DND-41 (cell line): Measurements from ENCODE around the gene NAA16.

Source experiments
- EZH2 ChIP-seq: IDR thresholded peaks from 3 replicates; pipeline ENCODE4 v1.6.1; 2012; ENCODE audit warnings: borderline replicate concordance, low read depth, mild to moderate bottlenecking, moderate library complexity, low read length, inconsistent platforms; ENCODE audit not compliant: severe bottlenecking
- TF ChIP-seq, protein P1 (sequence below): IDR thresholded peaks from 2 replicates; pipeline ENCODE4 v1.5.1; 2012; ENCODE audit warnings: borderline replicate concordance, low read length, moderate library complexity, mild to moderate bottlenecking; ENCODE audit not compliant: poor library complexity, severe bottlenecking; ENCODE audit errors: extremely low read depth

- TF ChIP-seq, protein P1, sequence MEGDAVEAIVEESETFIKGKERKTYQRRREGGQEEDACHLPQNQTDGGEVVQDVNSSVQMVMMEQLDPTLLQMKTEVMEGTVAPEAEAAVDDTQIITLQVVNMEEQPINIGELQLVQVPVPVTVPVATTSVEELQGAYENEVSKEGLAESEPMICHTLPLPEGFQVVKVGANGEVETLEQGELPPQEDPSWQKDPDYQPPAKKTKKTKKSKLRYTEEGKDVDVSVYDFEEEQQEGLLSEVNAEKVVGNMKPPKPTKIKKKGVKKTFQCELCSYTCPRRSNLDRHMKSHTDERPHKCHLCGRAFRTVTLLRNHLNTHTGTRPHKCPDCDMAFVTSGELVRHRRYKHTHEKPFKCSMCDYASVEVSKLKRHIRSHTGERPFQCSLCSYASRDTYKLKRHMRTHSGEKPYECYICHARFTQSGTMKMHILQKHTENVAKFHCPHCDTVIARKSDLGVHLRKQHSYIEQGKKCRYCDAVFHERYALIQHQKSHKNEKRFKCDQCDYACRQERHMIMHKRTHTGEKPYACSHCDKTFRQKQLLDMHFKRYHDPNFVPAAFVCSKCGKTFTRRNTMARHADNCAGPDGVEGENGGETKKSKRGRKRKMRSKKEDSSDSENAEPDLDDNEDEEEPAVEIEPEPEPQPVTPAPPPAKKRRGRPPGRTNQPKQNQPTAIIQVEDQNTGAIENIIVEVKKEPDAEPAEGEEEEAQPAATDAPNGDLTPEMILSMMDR = no peak
- TF ChIP-seq EZH2 = no peak
Observed at GRCh38 chr13:41276824-41277223, 34.2 kb upstream of the NAA16 start.
